ENCODE results near the gene AIPL1.
"Not testable (repeated sequence)": the region's sequence is repeated elsewhere in the genome, so short reads cannot be mapped to it uniquely, and the experiment has no call there.

Gene AIPL1, protein sequence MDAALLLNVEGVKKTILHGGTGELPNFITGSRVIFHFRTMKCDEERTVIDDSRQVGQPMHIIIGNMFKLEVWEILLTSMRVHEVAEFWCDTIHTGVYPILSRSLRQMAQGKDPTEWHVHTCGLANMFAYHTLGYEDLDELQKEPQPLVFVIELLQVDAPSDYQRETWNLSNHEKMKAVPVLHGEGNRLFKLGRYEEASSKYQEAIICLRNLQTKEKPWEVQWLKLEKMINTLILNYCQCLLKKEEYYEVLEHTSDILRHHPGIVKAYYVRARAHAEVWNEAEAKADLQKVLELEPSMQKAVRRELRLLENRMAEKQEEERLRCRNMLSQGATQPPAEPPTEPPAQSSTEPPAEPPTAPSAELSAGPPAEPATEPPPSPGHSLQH

GRCh38 chr17:6435051-6435450, at the start of gene AIPL1:
AIPL1 (minus strand) TSS chr17:6435121; CDS start chr17:6435104, 17 bp downstream.
- no peak for DNase-seq
- Mint-ChIP-seq H3K4me3 (no peak within 1 kb of the TSS), H3K36me3 (ENCODE audit: low read depth) (peaks cover 4% of the 10 kb centered on the region), H3K4me1 (ENCODE audit: low read depth) (peaks cover 1% of the 10 kb centered on the region), H3K27ac (no peak within 1 kb of the TSS), H3K27me3 (peaks cover 38% of the 10 kb centered on the region), H3K9me3 (peaks cover 10% of the 10 kb centered on the region)

- Mint-ChIP-seq H3K27ac (no peak overlapping the region), H3K27me3 (peaks cover 13% of the 10 kb centered on the region), H3K36me3 (ENCODE audit: low read depth) (no peaks in the 10 kb centered on the region), H3K4me1 (ENCODE audit: low read depth) (no peaks in the 10 kb centered on the region), H3K9me3 (no peaks in the 10 kb centered on the region), H3K4me3 (no peak overlapping the region)
- DNase-seq, result no peak
These were observed 48.6 kb upstream of the AIPL1 start for GRCh38 chr17:6483507-6483906.

DNA sequence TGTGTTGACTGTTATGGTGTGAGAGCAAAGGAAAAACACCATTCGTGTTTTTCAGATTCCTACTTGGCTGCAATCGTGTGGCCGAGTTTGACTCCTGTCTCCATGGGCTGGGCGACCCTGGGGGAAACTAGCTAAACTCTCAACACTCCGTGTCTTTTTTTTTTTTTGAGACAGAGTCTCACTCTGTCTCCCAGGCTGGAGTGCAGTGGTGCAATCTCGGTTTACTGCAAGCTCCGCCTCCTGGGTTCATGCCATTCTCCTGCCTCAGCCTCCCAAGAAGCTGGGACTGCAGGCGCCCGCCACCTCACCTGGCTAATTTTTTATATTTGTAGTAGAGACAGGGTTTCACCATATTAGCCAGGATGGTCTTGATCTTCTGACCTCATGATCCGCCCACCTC, 47.9 kb upstream of the AIPL1 start:
- not testable (repeated sequence) for H3K4me3 Mint-ChIP-seq; H3K9me3 Mint-ChIP-seq; H3K4me1 Mint-ChIP-seq (ENCODE audit: low read depth); DNase-seq; H3K36me3 Mint-ChIP-seq (ENCODE audit: low read depth); H3K27ac Mint-ChIP-seq
- H3K27me3 Mint-ChIP-seq, result peaks cover 13% of the 10 kb centered on the region

GRCh38 chr17:6482105-6482455, 47.2 kb upstream of the AIPL1 start:
- H3K27me3 Mint-ChIP-seq, result peaks cover 10% of the 10 kb centered on the region
- H3K4me3 Mint-ChIP-seq, result no peak overlapping the region
- no peak for DNase-seq
- H3K36me3 Mint-ChIP-seq (ENCODE audit: low read depth), result no peaks in the 10 kb centered on the region
- H3K9me3 Mint-ChIP-seq, result no peaks in the 10 kb centered on the region
- no peaks in the 10 kb centered on the region for H3K4me1 Mint-ChIP-seq (ENCODE audit: low read depth)
- no peak overlapping the region for H3K27ac Mint-ChIP-seq

DNA sequence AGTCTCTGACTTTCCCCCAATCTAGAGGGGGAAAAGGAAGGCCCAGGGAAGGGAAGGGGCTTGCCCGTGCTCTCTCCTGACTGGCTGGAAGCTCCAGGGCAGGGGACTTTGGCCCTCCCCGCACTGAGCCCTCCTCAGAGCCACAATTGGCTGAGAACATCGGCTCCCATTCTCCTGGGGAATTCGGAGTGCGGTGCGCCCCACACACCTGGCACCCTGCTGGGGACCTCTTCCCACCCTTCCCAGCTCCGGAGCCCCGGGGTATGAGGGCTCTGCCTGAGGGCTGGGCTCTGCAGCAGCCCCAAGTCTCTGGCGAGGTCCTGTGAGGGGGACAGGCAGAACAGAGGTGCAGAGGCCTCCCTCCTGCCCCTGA, 45.4 kb upstream of the AIPL1 start:
- Mint-ChIP-seq H3K27ac (no peak overlapping the region), H3K4me1 (ENCODE audit: low read depth) (no peaks in the 10 kb centered on the region), H3K4me3 (no peak overlapping the region), H3K36me3 (ENCODE audit: low read depth) (no peaks in the 10 kb centered on the region), H3K9me3 (no peaks in the 10 kb centered on the region), H3K27me3 (peaks cover 8% of the 10 kb centered on the region)
- no peak for DNase-seq

DNA sequence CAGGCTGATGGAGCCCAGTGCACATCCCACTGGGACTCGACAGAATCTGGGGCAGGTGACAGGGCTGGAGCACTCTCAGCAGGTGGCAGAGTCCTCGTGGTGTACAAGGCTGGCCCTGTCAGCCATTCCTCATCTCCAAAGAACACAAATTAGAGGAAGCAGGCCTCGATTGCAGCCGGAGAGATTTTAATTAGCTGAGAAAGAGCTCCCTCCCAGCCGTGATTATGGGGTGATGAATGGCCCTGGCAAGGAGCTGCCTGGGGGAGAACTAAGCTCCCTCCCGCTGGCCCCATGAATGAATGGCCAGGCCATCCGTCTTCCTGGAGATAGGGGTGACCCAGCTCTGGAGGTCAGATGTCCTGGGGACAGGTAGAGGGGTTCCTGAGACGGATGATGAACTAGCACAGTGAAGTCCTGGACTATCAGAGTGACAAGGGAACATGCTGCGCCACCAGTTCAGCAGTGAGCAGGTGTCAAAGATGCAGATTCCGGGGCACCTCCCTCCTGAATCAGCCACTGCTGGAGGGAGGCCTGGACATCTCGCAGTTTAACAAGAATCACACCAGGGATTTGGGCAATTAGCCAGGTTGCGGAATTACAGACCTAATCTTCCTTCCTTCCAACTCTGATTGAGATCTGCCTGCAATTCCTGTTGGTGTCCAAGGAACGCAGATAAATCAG, 44.8 kb upstream of the AIPL1 start:
- peaks cover 6% of the 10 kb centered on the region for H3K27me3 Mint-ChIP-seq

GRCh38 chr17:6478486-6478885, 43.6 kb upstream of the AIPL1 start:
- Mint-ChIP-seq H3K27me3 (peaks cover 3% of the 10 kb centered on the region), H3K4me3 (no peak overlapping the region), H3K9me3 (no peaks in the 10 kb centered on the region), H3K36me3 (ENCODE audit: low read depth) (no peaks in the 10 kb centered on the region), H3K4me1 (ENCODE audit: low read depth) (no peaks in the 10 kb centered on the region), H3K27ac (no peak overlapping the region)
- no peak for DNase-seq

More for the DNA sequence above, 44.8 kb upstream of the AIPL1 start:
- DNase-seq, result no peak
- Mint-ChIP-seq H3K9me3 (no peaks in the 10 kb centered on the region), H3K36me3 (ENCODE audit: low read depth) (no peaks in the 10 kb centered on the region), H3K4me3 (no peak overlapping the region), H3K27ac (no peak overlapping the region), H3K4me1 (ENCODE audit: low read depth) (no peaks in the 10 kb centered on the region)

GRCh38 chr17:6477831-6478383, 43.0 kb upstream of the AIPL1 start:
- Mint-ChIP-seq H3K27ac (no peak overlapping the region), H3K27me3 (peaks cover 3% of the 10 kb centered on the region), H3K4me1 (ENCODE audit: low read depth) (no peaks in the 10 kb centered on the region), H3K4me3 (no peak overlapping the region), H3K9me3 (no peaks in the 10 kb centered on the region), H3K36me3 (ENCODE audit: low read depth) (no peaks in the 10 kb centered on the region)
- no peak for DNase-seq

GRCh38 chr17:6476810-6477179, 41.9 kb upstream of the AIPL1 start:
- H3K36me3 Mint-ChIP-seq (ENCODE audit: low read depth), result no peaks in the 10 kb centered on the region
- no peak for DNase-seq

DNA sequence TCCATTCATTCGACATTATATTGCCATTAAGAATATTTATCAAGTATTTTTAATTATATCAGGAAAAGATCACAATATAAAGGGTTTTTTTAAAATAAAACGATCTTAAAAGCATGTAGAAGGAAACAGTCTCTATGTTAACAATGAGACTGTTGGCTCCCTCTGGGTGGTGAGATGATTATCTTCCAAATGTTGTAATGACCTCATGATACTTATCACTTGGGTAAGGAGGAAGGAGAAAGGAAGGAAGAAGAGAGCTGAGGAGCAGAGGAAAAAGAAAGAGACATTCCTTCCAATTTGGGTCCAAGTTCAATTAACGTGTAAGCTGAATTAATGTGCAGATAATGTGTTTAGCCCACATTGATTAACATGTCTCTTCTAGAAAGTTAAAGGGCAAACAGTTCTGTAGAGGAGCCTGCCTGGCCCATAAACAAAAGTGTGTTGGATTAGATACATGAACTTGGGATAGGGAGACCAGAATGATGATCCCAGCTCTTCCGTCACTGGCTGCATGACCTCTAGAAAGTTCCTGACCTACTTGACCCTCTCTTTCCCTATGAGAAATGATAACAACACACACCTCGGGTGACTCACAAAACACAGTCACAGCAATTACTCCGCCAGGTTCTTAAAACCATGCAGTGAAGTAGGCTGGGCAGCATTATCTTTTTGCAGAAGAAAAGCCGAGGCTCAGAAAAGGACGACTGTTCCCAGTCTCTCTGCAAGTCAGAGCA, 41.3 kb upstream of the AIPL1 start:
- no peaks in the 10 kb centered on the region for H3K36me3 Mint-ChIP-seq (ENCODE audit: low read depth)
- H3K9me3 Mint-ChIP-seq, result no peaks in the 10 kb centered on the region
- no peaks in the 10 kb centered on the region for H3K27me3 Mint-ChIP-seq
- DNase-seq, result no peak
- no peaks in the 10 kb centered on the region for H3K4me1 Mint-ChIP-seq (ENCODE audit: low read depth)
- H3K27ac Mint-ChIP-seq, result no peak overlapping the region
- H3K4me3 Mint-ChIP-seq, result no peak overlapping the region

More at GRCh38 chr17:6476810-6477179, 41.9 kb upstream of the AIPL1 start:
- Mint-ChIP-seq H3K9me3 (no peaks in the 10 kb centered on the region), H3K27ac (no peak overlapping the region), H3K4me1 (ENCODE audit: low read depth) (no peaks in the 10 kb centered on the region), H3K4me3 (no peak overlapping the region), H3K27me3 (no peaks in the 10 kb centered on the region)

DNA sequence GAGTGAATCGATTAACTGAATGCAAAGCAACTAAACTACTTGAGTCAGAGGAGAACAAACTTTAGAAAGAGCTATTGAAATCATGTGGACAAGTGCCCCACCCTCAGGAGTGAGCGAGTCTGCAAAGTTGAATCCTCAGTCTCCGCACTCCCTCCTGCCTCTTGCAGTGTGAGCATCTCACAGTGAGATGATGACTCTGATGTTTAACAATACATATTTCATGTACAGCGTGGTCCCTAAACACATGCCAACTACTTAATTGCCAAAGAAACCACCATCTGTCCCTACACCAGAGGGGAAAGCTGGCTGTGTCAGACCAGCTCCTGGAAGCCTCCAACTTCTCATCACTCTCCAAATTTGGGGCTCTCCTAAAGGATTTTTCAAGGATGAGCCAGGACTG, 40.5 kb upstream of the AIPL1 start:
- H3K27ac Mint-ChIP-seq, result no peak overlapping the region
- H3K27me3 Mint-ChIP-seq, result no peaks in the 10 kb centered on the region
- H3K4me1 Mint-ChIP-seq (ENCODE audit: low read depth), result no peaks in the 10 kb centered on the region
- no peak overlapping the region for H3K4me3 Mint-ChIP-seq
- no peak for DNase-seq
- H3K9me3 Mint-ChIP-seq, result no peaks in the 10 kb centered on the region
- H3K36me3 Mint-ChIP-seq (ENCODE audit: low read depth), result no peaks in the 10 kb centered on the region

GRCh38 chr17:6474906-6475305, 40.0 kb upstream of the AIPL1 start:
- no peaks in the 10 kb centered on the region for H3K27me3 Mint-ChIP-seq
- no peak overlapping the region for H3K27ac Mint-ChIP-seq

DNA sequence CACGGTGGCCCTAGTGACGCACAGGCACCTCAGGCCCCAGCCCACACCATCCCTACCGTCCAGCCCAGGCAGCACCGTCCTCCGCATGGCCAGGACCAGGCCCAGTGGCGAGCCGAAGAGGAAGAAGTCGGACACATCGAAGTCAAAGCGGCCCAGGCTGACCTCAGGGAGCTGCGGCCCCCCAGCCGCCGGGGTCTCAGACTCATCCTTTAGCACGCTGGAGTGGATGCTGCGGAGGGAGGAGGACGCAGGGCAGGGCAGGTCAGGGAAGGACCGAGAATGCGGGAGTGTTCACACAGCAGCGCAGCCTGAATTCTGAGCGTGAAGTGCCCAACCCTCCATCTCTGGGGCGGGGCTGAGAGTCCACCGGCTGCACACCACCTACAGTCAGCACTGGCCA, 39.5 kb upstream of the AIPL1 start:
- Mint-ChIP-seq H3K36me3 (ENCODE audit: low read depth) (no peaks in the 10 kb centered on the region), H3K27me3 (no peaks in the 10 kb centered on the region), H3K4me1 (ENCODE audit: low read depth) (no peaks in the 10 kb centered on the region)

More at GRCh38 chr17:6474906-6475305, 40.0 kb upstream of the AIPL1 start:
- DNase-seq, result no peak
- Mint-ChIP-seq H3K4me3 (no peak overlapping the region), H3K9me3 (no peaks in the 10 kb centered on the region), H3K36me3 (ENCODE audit: low read depth) (no peaks in the 10 kb centered on the region), H3K4me1 (ENCODE audit: low read depth) (no peaks in the 10 kb centered on the region)

GRCh38 chr17:6473128-6473767, 38.3 kb upstream of the AIPL1 start:
- Mint-ChIP-seq H3K27me3 (no peaks in the 10 kb centered on the region), H3K27ac (no peak overlapping the region), H3K4me1 (ENCODE audit: low read depth) (no peaks in the 10 kb centered on the region), H3K36me3 (ENCODE audit: low read depth) (no peaks in the 10 kb centered on the region), H3K9me3 (no peaks in the 10 kb centered on the region), H3K4me3 (no peak overlapping the region)
- peak; percentile 79 for DNase-seq

More for the DNA sequence above, 39.5 kb upstream of the AIPL1 start:
- Mint-ChIP-seq H3K9me3 (no peaks in the 10 kb centered on the region), H3K27ac (no peak overlapping the region), H3K4me3 (no peak overlapping the region)
- DNase-seq, result no peak
